Stimulated activated CD8-positive, alpha-beta memory T cell treated with anti-CD3 and anti-CD28 coated beads, Interleukin-4, amount 100 ng/mL, for 24 hours (primary cell): ENCODE measurements around the gene PIP4K2A.

Experiments used
- DNase-seq: peaks from one replicate; pipeline ENCODE4 v3.0.0-alpha.2; 2020; ENCODE audit warnings: low read depth

PIP4K2A gene

GRCh38 chr10:22618078-22618785, 96.1 kb downstream of the PIP4K2A start:
- DNase-seq = no peak

DNA sequence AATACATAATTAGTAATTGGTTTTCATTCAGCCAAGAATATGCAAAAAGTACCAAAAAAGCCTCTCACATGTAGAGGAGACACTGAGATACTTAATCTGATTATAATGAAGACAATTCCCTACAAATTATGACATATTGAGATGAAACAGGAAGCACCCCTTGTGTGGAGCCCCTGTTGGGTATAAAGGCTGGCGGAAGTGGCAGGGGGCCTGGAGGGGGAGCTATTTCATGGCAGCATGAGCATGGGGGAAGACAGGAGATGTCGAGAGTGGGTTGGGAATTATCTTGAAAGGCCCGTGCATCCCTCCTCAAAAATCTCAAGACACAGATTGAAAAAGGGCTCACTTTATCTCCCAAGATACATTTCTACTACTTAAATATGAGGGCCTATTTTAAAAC, 96.9 kb downstream of the PIP4K2A start:
- DNase-seq = no peak

DNA sequence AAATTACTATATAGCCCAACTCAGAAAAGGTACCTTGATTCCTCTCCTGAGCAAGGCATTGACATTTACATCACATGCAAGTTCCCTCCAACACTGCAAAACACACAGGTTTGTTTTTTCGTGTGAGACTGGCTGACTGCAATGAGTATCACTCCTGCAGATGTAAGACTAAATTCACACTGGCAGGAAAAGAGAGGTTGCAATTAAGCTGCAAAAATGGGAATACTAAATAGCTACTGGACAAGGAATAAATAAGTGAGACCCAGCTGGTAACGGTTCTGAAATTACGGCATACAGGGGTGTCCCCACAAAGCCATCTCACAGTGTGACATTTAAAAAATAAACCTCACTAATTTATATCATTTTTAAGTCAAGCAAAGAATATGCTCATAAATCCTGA, 97.3 kb downstream of the PIP4K2A start:
- no peak for DNase-seq

GRCh38 chr10:22615819-22616499, 98.4 kb downstream of the PIP4K2A start:
- DNase-seq = no peak

DNA sequence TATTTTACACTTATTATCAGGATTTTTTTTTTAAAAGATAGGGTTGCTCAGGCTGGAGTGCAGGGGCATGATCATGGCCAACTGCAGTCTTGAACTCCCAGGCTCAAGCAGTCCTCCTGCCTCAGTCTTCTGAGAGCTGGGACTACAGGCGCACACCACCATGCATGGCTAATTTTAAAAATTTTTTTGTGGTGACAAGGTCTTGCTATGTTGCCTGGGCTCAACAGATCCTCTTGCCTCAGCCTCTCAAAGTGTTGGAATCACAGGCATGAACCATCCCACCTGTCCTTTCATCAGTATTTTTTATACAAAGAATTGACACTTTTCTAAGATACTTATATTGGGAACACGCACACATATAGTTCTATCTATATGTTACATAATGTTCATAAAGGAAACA, 99.3 kb downstream of the PIP4K2A start:
- no peak for DNase-seq

- DNase-seq = no peak
These were observed 101.4 kb downstream of the PIP4K2A start for GRCh38 chr10:22613011-22613410.

DNA sequence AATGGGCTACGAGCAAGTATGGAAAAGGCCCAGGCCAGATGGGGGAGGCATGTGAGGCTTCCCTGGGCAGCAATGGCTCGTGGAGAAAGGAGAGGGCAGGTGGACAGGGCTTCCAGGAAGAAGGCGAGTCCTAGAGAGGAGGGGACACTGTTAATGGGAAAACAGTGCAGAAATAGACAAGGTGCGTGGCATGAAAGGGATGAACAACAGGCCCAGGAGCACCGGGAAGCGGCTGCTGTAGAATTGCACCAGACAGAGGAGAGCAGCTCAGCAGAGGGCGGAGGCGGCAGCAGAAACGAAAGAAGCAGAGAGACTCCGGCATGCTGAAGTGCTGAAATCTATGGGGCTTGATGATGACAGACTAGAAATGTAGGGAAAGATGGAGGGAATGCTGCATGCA, 102.1 kb downstream of the PIP4K2A start:
- no peak for DNase-seq

GRCh38 chr10:22611425-22612115, 102.8 kb downstream of the PIP4K2A start:
- DNase-seq = no peak

- DNase-seq = no peak
These were observed 103.8 kb downstream of the PIP4K2A start for GRCh38 chr10:22610610-22611009.

- no peak for DNase-seq
These were observed 104.5 kb downstream of the PIP4K2A start for GRCh38 chr10:22609719-22610465.

GRCh38 chr10:22609251-22609650, 105.1 kb downstream of the PIP4K2A start:
- DNase-seq = no peak

- DNase-seq = no peak
These were observed 107.1 kb downstream of the PIP4K2A start for GRCh38 chr10:22607261-22607660.

- no peak for DNase-seq
These were observed 108.2 kb downstream of the PIP4K2A start for GRCh38 chr10:22606164-22606614.

- DNase-seq = no peak
These were observed 109.2 kb downstream of the PIP4K2A start for GRCh38 chr10:22605168-22605567.

DNA sequence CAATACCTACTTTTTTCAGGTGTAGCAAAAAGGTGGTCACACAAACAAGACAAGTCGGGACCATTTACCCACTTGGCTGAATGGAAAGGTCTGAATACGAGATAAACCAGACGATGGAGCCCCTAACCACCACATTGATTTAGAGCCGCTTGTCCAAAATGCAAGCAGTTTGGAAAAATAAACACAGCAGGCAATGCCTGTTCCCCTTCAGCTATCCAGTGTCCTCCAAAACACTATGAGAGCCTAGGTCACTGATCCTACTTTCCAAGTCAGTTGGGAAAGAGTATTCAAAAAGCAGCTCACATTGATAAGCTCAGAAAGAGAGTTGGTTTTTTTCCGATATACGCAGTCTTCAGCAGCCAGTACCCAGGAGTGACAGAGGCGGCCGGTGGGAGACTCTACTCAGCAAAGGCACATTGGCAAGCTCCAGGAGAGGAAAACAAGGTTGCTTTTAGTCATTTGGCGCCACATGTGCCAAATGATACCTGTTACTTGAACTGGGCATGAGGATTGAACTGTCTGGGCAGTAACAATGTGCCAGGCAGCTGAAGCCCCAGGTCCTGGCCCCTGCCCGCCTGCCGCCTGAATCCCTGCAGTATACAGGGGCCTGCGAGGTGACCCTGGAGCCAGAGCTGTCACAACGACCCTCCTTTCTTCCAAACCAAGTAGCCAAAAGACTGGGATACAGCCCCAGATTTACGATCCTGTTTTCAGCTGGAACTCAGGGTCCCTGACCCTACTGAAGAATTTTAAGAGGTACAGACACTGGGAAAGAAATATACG, 109.8 kb downstream of the PIP4K2A start:
- no peak for DNase-seq

- no peak for DNase-seq
These were observed 110.8 kb downstream of the PIP4K2A start for GRCh38 chr10:22603581-22603980.

GRCh38 chr10:22601618-22602017, 112.8 kb downstream of the PIP4K2A start:
- no peak for DNase-seq

- no peak for DNase-seq
These were observed 114.6 kb downstream of the PIP4K2A start for GRCh38 chr10:22599636-22600228.

- DNase-seq = no peak
These were observed 115.3 kb downstream of the PIP4K2A start for GRCh38 chr10:22599048-22599561.

GRCh38 chr10:22598478-22598877, 115.9 kb downstream of the PIP4K2A start:
- no peak for DNase-seq

DNA sequence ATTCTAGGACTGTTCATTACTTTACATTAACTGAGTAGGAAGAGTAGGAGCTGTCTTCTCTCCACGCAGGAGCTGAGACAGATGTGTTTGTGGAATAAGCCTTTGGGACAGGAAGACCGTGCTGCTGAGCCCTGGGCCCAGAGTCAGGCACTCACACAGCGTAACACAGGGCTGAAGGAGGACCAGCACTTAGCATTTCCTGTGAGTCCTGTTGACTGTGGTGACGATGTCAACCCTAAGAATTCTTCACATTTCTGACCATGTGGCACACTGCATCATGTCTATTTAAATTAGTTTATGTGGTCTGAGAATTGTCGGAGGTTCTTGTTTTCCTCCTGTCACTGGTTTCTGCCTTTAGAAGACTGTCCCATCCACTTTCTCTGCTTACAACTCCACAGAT, 117.2 kb downstream of the PIP4K2A start:
- no peak for DNase-seq
